ENCODE measurements around the gene CNOT8. TPM values are rescaled to one million over a fixed set of nuclear protein-coding genes. Genes with fewer than 3 reads are reported as not detected.

CNOT8 gene
- total and polyA plus RNA-seq, 2 of the 4 experiments (the other 2 are of a cell fraction), result 41.4 to 49.1 TPM

- no TSS peak for BruUV-seq (replicated peaks)
- intact Hi-C loops (cut with micrococcal nuclease), result no loop called here
Measured at GRCh38 chr5:154815025-154815424, 43.4 kb upstream of the CNOT8 start.

More at GRCh38 chr5:154815025-154815424, 43.4 kb upstream of the CNOT8 start:
- Histone ChIP-seq H3K9ac (ENCODE audit: low read depth, low read length) (no peak overlapping the region), H4K91ac (ENCODE audit: insufficient read depth, low read depth, low read length) (no peak overlapping the region), H2BK20ac (ENCODE audit: low read depth, low read length) (no peak overlapping the region), H3K9me1 (ENCODE audit: insufficient read depth, low read length) (peaks cover under 1% of the 10 kb centered on the region; the same call in 1 of the 2 replicates), H3K18ac (ENCODE audit: low read depth, low read length) (no peak overlapping the region), H3K23ac (ENCODE audit: low read depth, low read length) (no peak overlapping the region), H3K56ac (ENCODE audit: extremely low read depth, insufficient read depth, low read length) (no peak overlapping the region), H2AFZ (replicated peaks; ENCODE audit: low read length, poor library complexity) (no peak overlapping the region), H4K20me1 (ENCODE audit: insufficient read depth, low read length) (peaks cover 7% of the 10 kb centered on the region; the same call in 1 of the 2 replicates), H3K4ac (ENCODE audit: low read depth, low read length) (no peak overlapping the region), H3K79me1 (ENCODE audit: low read depth in 1 of 2, low read length in 2 of 2) (peaks cover 22 to 40% of the 10 kb centered on the region in 2 experiments), H3K4me3 (ENCODE audit: insufficient read depth, low read depth, low read length) (no peak overlapping the region), H3K27me3 (ENCODE audit: control insufficient read depth, insufficient read depth, low read length) (no peaks in the 10 kb centered on the region), H3K36me3 (ENCODE audit: control insufficient read depth, insufficient read depth, low read length) (peaks cover 66% of the 10 kb centered on the region), H3K4me1 (ENCODE audit: control insufficient read depth, insufficient read depth, low read length) (no peaks in the 10 kb centered on the region), H4K8ac (ENCODE audit: low read depth in 2 of 2, low read length in 2 of 2) (no peak overlapping the region), H2AK5ac (ENCODE audit: low read depth, low read length) (no peak overlapping the region), H3K27ac (ENCODE audit: insufficient read depth, low read length) (no peak overlapping the region), H2BK5ac (ENCODE audit: low read depth, low read length, poor library complexity, severe bottlenecking) (no peak overlapping the region), H3K14ac (replicated peaks; ENCODE audit: low read depth, low read length) (no peak overlapping the region), H2BK15ac (ENCODE audit: low read depth, low read length) (no peak overlapping the region), H2AK9ac (replicated peaks; ENCODE audit: low read depth, low read length, poor library complexity) (no peak overlapping the region), H3K9me3 (ENCODE audit: control insufficient read depth, insufficient read depth, low read length) (no peaks in the 10 kb centered on the region), H4K5ac (ENCODE audit: low read depth, low read length) (no peak overlapping the region), H2BK120ac (ENCODE audit: low read depth, low read length) (no peak overlapping the region), H3K4me2 (ENCODE audit: low read depth, low read length) (no peak overlapping the region)
- dilution Hi-C loops (cut with HindIII; ENCODE audit: low sequenced_read_pairs, unreplicated experiment) (no loop called here), in situ Hi-C loops (cut with MboI; ENCODE audit: low sequenced_read_pairs) (loop anchor here (25.0 kb wide), 1 partner anchor 353 kb away; no protein-coding TSS in a partner anchor)
- CTCF ChIA-PET, result interaction anchor here (0.8 kb wide), 1 partner anchor 12 kb away, joined by 3 read pairs; no protein-coding TSS in a partner anchor
- ATAC-seq (ENCODE audit: low read depth) (no peak), DNase-seq (no peak)
- 98% methylated on average over 10 of the region's 11 CpGs; no CpG with 5 or more reads in 1 of the 2 experiments for WGBS, 2 experiments (ENCODE audit: extremely low coverage in 2 of 2, insufficient read length in 1 of 2)
- POLR2A ChIA-PET (ENCODE audit: unreplicated experiment), result no interaction called here
- no peak for TF ChIP-seq RFX5 (IDR thresholded peaks at IDR 0.05; ENCODE audit: low read depth, low read length)
- TF ChIP-seq NFE2L2 (IDR thresholded peaks at IDR 0.05; ENCODE audit: low read depth, low read length), result no peak
- TF ChIP-seq MAZ (IDR thresholded peaks at IDR 0.05; ENCODE audit: borderline replicate concordance, low read depth, low read length), result no peak
- no peak for TF ChIP-seq MXI1 (IDR thresholded peaks at IDR 0.05; ENCODE audit: borderline replicate concordance, low read depth, low read length)
- no peak for TF ChIP-seq CHD1 (IDR thresholded peaks at IDR 0.05; ENCODE audit: low read depth, low read length)
- no peak for TF ChIP-seq ELK1 (IDR thresholded peaks at IDR 0.05; ENCODE audit: borderline replicate concordance, low read depth, low read length)
- TF ChIP-seq SMC3 (IDR thresholded peaks at IDR 0.05; ENCODE audit: low read depth, low read length), result no peak
- TF ChIP-seq USF2 (IDR thresholded peaks at IDR 0.05; ENCODE audit: low read depth, low read length), result no peak
- no peak for TF ChIP-seq FOS (IDR thresholded peaks at IDR 0.05; ENCODE audit: low read depth, low read length)

Data from IMR-90 (cell line).